Progenitor cell of endocrine pancreas (in vitro differentiated cells): ENCODE data around the gene RUNX1. TPM values are rescaled to one million over a fixed set of nuclear protein-coding genes. Genes with fewer than 3 reads are reported as not detected.

Source experiments
- DNase-seq: peaks from one replicate; pipeline ENCODE4 v3.0.0; 2021; ENCODE audit warnings: low spot score; ENCODE audit not compliant: unreplicated experiment
- H3K27ac Mint-ChIP-seq: 2 replicates; pipeline ENCODE4 v1.8.0; 2021; ENCODE audit warnings: mild to moderate bottlenecking, moderate library complexity, mixed read lengths
- H3K27me3 Mint-ChIP-seq: 2 replicates; pipeline ENCODE4 v1.8.0; 2021; ENCODE audit warnings: mixed read lengths
- H3K36me3 Mint-ChIP-seq: 2 replicates; pipeline ENCODE4 v1.8.0; 2022; ENCODE audit warnings: mixed read lengths; ENCODE audit not compliant: insufficient read depth
- H3K4me1 Mint-ChIP-seq: 2 replicates; pipeline ENCODE4 v1.8.0; 2021; ENCODE audit warnings: low read depth, mixed read lengths
- H3K4me3 Mint-ChIP-seq: 2 replicates; pipeline ENCODE4 v1.8.0; 2021; ENCODE audit warnings: low read depth, mild to moderate bottlenecking, moderate library complexity, mixed read lengths
- H3K9me3 Mint-ChIP-seq: 2 replicates; pipeline ENCODE4 v1.8.0; 2021; ENCODE audit warnings: low read depth, mixed read lengths
- total RNA-seq: library from RNA; stranded (reverse); gene quantifications from 2 replicates; pipeline ENCODE4 v1.2.1, GENCODE V29; 2021
- TF ChIP-seq, protein P1 (sequence below): fragments of 200-600 bp; sonication (generic); IDR thresholded peaks from one replicate; pipeline ENCODE4 v1.5.0; 2021; ENCODE audit warnings: antibody characterized with exemption, mild to moderate bottlenecking; ENCODE audit not compliant: unreplicated experiment

Gene RUNX1
- total RNA-seq, 1 donor from 2014 or later: 7.1 TPM

- H3K27me3 Mint-ChIP-seq: peaks cover 34% of the 10 kb centered on the region
- H3K27ac Mint-ChIP-seq: no peak overlapping the region
- no peaks in the 10 kb centered on the region for H3K9me3 Mint-ChIP-seq
- TF ChIP-seq, protein P1, sequence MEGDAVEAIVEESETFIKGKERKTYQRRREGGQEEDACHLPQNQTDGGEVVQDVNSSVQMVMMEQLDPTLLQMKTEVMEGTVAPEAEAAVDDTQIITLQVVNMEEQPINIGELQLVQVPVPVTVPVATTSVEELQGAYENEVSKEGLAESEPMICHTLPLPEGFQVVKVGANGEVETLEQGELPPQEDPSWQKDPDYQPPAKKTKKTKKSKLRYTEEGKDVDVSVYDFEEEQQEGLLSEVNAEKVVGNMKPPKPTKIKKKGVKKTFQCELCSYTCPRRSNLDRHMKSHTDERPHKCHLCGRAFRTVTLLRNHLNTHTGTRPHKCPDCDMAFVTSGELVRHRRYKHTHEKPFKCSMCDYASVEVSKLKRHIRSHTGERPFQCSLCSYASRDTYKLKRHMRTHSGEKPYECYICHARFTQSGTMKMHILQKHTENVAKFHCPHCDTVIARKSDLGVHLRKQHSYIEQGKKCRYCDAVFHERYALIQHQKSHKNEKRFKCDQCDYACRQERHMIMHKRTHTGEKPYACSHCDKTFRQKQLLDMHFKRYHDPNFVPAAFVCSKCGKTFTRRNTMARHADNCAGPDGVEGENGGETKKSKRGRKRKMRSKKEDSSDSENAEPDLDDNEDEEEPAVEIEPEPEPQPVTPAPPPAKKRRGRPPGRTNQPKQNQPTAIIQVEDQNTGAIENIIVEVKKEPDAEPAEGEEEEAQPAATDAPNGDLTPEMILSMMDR: no peak
- no peak overlapping the region for H3K4me3 Mint-ChIP-seq
- peaks cover 31% of the 10 kb centered on the region for H3K4me1 Mint-ChIP-seq
- DNase-seq: no peak
- no peaks in the 10 kb centered on the region for H3K36me3 Mint-ChIP-seq
These were observed 24.6 kb downstream of the RUNX1 start for GRCh38 chr21:35024513-35024912.

GRCh38 chr21:35024071-35024420, 25.1 kb downstream of the RUNX1 start:
- Mint-ChIP-seq H3K27ac (no peak overlapping the region), H3K9me3 (no peaks in the 10 kb centered on the region), H3K4me1 (peaks cover 36% of the 10 kb centered on the region), H3K4me3 (no peak overlapping the region), H3K36me3 (no peaks in the 10 kb centered on the region), H3K27me3 (peaks cover 32% of the 10 kb centered on the region)
- DNase-seq: no peak
- TF ChIP-seq, protein P1: no peak

- H3K4me3 Mint-ChIP-seq: no peak overlapping the region
- no peaks in the 10 kb centered on the region for H3K36me3 Mint-ChIP-seq
- TF ChIP-seq, protein P1: no peak
- no peak overlapping the region for H3K27ac Mint-ChIP-seq
- no peaks in the 10 kb centered on the region for H3K9me3 Mint-ChIP-seq
- peaks cover 39% of the 10 kb centered on the region for H3K4me1 Mint-ChIP-seq
- DNase-seq: no peak
- peaks cover 28% of the 10 kb centered on the region for H3K27me3 Mint-ChIP-seq
These were observed 25.6 kb downstream of the RUNX1 start for GRCh38 chr21:35023396-35024070.

- DNase-seq: no peak
- TF ChIP-seq, protein P1: no peak
- Mint-ChIP-seq H3K27ac (no peak overlapping the region), H3K4me3 (no peak overlapping the region), H3K27me3 (peaks cover 14% of the 10 kb centered on the region), H3K36me3 (no peaks in the 10 kb centered on the region), H3K4me1 (peaks cover 32% of the 10 kb centered on the region), H3K9me3 (no peaks in the 10 kb centered on the region)
These were observed 27.6 kb downstream of the RUNX1 start for GRCh38 chr21:35021546-35021945.

DNA sequence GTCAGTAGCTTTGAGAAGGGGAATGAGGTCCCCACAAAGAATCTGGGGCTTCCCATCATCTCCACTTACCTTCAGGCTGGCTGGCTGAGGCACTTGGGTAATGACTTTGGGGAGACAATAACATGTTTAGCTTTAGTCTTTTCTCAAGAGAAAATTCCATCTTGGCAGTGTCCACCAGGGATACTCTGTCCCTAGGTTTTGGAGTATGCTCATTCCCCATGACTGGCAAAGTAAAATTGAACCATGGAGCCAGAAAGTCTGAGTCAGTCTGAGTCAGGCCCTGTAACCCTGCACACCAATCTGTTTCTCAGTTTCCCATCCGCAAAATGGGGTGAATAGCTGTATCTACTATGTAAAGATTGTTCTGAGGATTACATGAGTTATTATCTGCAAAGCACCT, 28.2 kb downstream of the RUNX1 start:
- H3K4me1 Mint-ChIP-seq: peaks cover 31% of the 10 kb centered on the region
- H3K4me3 Mint-ChIP-seq: no peak overlapping the region

More for the DNA sequence above, 28.2 kb downstream of the RUNX1 start:
- TF ChIP-seq, protein P1: no peak
- peaks cover 9% of the 10 kb centered on the region for H3K27me3 Mint-ChIP-seq
- H3K9me3 Mint-ChIP-seq: no peaks in the 10 kb centered on the region
- DNase-seq: no peak
- H3K27ac Mint-ChIP-seq: no peak overlapping the region
- H3K36me3 Mint-ChIP-seq: no peaks in the 10 kb centered on the region
